ENCODE results near the gene MEOX1.

The MEOX1 gene

GRCh38 chr17:43644081-43644480 lies 17.6 kb downstream of the MEOX1 start:
- Histone ChIP-seq H3K4me2 (ENCODE audit: insufficient read depth, low read length, poor library complexity, severe bottlenecking) (no peak overlapping the region), H2BK15ac (ENCODE audit: low read length) (no peak overlapping the region), H3K18ac (ENCODE audit: low read length) (no peak overlapping the region), H3K36me3 (replicated peaks in 1 of 2; ENCODE audit: control insufficient read depth in 2 of 2, insufficient read depth in 2 of 2, low read length in 2 of 2) (no peaks in the 10 kb centered on the region), H2AK5ac (ENCODE audit: low read depth, low read length) (no peak overlapping the region), H3K4ac (ENCODE audit: low read length) (no peak overlapping the region), H3K4me1 (ENCODE audit: control insufficient read depth in 2 of 2, insufficient read depth in 1 of 2, low read depth in 1 of 2, low read length in 2 of 2) (no peaks in the 10 kb centered on the region), H3K4me3 (ENCODE audit: low read length in 2 of 2) (no peak overlapping the region), H3K27ac (replicated peaks; ENCODE audit: low read length) (no peak overlapping the region), H3K9ac (ENCODE audit: low read depth, low read length, poor library complexity) (no peak overlapping the region), H4K91ac (ENCODE audit: low read depth, low read length, poor library complexity) (no peak overlapping the region), H4K8ac (ENCODE audit: low read depth, low read length) (no peak overlapping the region), H3K27me3 (ENCODE audit: control insufficient read depth in 3 of 3, insufficient read depth in 3 of 3, low read depth in 1 of 3, low read length in 3 of 3) (peaks cover 0 to 15% (median 6%) of the 10 kb centered on the region in 3 experiments), H2AFZ (ENCODE audit: low read length) (no peak overlapping the region), H2BK5ac (ENCODE audit: low read length) (no peak overlapping the region), H3K23ac (ENCODE audit: low read depth, low read length, poor library complexity) (no peak overlapping the region), H3K14ac (ENCODE audit: low read length) (no peak overlapping the region), H3K79me1 (ENCODE audit: low read depth, low read length) (no peaks in the 10 kb centered on the region), H2BK12ac (ENCODE audit: low read length) (no peak overlapping the region), H3K9me3 (replicated peaks in 1 of 2; ENCODE audit: control insufficient read depth in 2 of 2, insufficient read depth in 1 of 2, low read depth in 1 of 2, low read length in 2 of 2) (no peaks in the 10 kb centered on the region), H2BK120ac (ENCODE audit: low read depth, low read length) (no peak overlapping the region)
- DNase-seq (ENCODE audit: low spot score), result no peak
- WGBS, 2 donors (ENCODE audit: extremely low coverage in 2 of 2, insufficient read length in 2 of 2, insufficient replicate concordance in 1 of 2), result no CpG with 5 or more reads among the region's 4 CpGs

DNA sequence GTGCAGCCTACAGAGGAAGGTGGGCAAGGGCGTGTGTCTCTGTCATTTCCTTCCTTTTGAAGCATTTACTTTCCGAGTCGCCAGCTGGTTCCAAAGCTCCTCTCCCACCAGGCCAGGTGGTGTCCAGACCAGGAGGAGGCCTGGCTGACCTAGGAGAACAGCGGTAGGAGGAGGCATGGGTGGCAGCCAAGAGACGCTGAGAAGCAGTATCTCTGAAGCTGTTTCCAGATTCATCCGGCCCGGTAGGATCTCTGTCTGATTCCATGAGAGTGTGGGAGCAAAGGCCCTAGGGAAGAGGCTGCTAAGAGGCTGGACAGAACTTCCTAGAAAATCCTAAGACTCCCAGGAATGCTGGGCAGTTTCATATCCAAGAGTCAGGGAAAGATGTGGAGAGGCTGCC lies 20.3 kb downstream of the MEOX1 start:
- Histone ChIP-seq H3K9me3 (replicated peaks in 1 of 2; ENCODE audit: control insufficient read depth in 2 of 2, insufficient read depth in 1 of 2, low read depth in 1 of 2, low read length in 2 of 2) (no peaks in the 10 kb centered on the region), H3K4me3 (ENCODE audit: low read length in 2 of 2) (no peak overlapping the region), H3K4me1 (ENCODE audit: control insufficient read depth in 2 of 2, insufficient read depth in 1 of 2, low read depth in 1 of 2, low read length in 2 of 2) (no peaks in the 10 kb centered on the region), H4K8ac (ENCODE audit: low read depth, low read length) (no peak overlapping the region), H3K9ac (ENCODE audit: low read depth, low read length, poor library complexity) (no peak overlapping the region), H3K4me2 (ENCODE audit: insufficient read depth, low read length, poor library complexity, severe bottlenecking) (no peak overlapping the region), H2AFZ (ENCODE audit: low read length) (no peak overlapping the region), H3K23ac (ENCODE audit: low read depth, low read length, poor library complexity) (no peak overlapping the region), H3K4ac (ENCODE audit: low read length) (no peak overlapping the region), H3K14ac (ENCODE audit: low read length) (no peak overlapping the region), H2BK15ac (ENCODE audit: low read length) (no peak overlapping the region), H3K36me3 (replicated peaks in 1 of 2; ENCODE audit: control insufficient read depth in 2 of 2, insufficient read depth in 2 of 2, low read length in 2 of 2) (no peaks in the 10 kb centered on the region), H3K27me3 (ENCODE audit: control insufficient read depth in 3 of 3, insufficient read depth in 3 of 3, low read depth in 1 of 3, low read length in 3 of 3) (peaks cover 0 to 13% (median 8%) of the 10 kb centered on the region in 3 experiments), H2BK5ac (ENCODE audit: low read length) (no peak overlapping the region), H3K18ac (ENCODE audit: low read length) (no peak overlapping the region), H3K27ac (replicated peaks; ENCODE audit: low read length) (no peak overlapping the region), H3K79me1 (ENCODE audit: low read depth, low read length) (no peaks in the 10 kb centered on the region), H2AK5ac (ENCODE audit: low read depth, low read length) (no peak overlapping the region), H4K91ac (ENCODE audit: low read depth, low read length, poor library complexity) (no peak overlapping the region), H2BK120ac (ENCODE audit: low read depth, low read length) (no peak overlapping the region), H2BK12ac (ENCODE audit: low read length) (no peak overlapping the region)
- no CpG with 5 or more reads among the region's 7 CpGs for WGBS, 2 donors (ENCODE audit: extremely low coverage in 2 of 2, insufficient read length in 2 of 2, insufficient replicate concordance in 1 of 2)
- DNase-seq (ENCODE audit: low spot score), result no peak

- Histone ChIP-seq H3K18ac (ENCODE audit: low read length) (no peak overlapping the region), H3K4me2 (ENCODE audit: insufficient read depth, low read length, poor library complexity, severe bottlenecking) (no peak overlapping the region), H3K14ac (ENCODE audit: low read length) (no peak overlapping the region), H4K8ac (ENCODE audit: low read depth, low read length) (no peak overlapping the region), H2AFZ (ENCODE audit: low read length) (no peak overlapping the region), H3K4ac (ENCODE audit: low read length) (no peak overlapping the region), H3K4me1 (ENCODE audit: control insufficient read depth in 2 of 2, insufficient read depth in 1 of 2, low read depth in 1 of 2, low read length in 2 of 2) (no peaks in the 10 kb centered on the region), H3K23ac (ENCODE audit: low read depth, low read length, poor library complexity) (no peak overlapping the region), H3K4me3 (ENCODE audit: low read length in 2 of 2) (no peak overlapping the region), H2BK5ac (ENCODE audit: low read length) (no peak overlapping the region), H2BK12ac (ENCODE audit: low read length) (no peak overlapping the region), H2BK15ac (ENCODE audit: low read length) (no peak overlapping the region), H2BK120ac (ENCODE audit: low read depth, low read length) (no peak overlapping the region), H3K27ac (replicated peaks; ENCODE audit: low read length) (no peak overlapping the region), H2AK5ac (ENCODE audit: low read depth, low read length) (no peak overlapping the region), H3K27me3 (ENCODE audit: control insufficient read depth in 3 of 3, insufficient read depth in 3 of 3, low read depth in 1 of 3, low read length in 3 of 3) (peaks cover 0 to 6% (median 6%) of the 10 kb centered on the region in 3 experiments), H3K9ac (ENCODE audit: low read depth, low read length, poor library complexity) (no peak overlapping the region), H3K79me1 (ENCODE audit: low read depth, low read length) (no peaks in the 10 kb centered on the region), H3K36me3 (replicated peaks in 1 of 2; ENCODE audit: control insufficient read depth in 2 of 2, insufficient read depth in 2 of 2, low read length in 2 of 2) (no peaks in the 10 kb centered on the region), H4K91ac (ENCODE audit: low read depth, low read length, poor library complexity) (no peak overlapping the region), H3K9me3 (replicated peaks in 1 of 2; ENCODE audit: control insufficient read depth in 2 of 2, insufficient read depth in 1 of 2, low read depth in 1 of 2, low read length in 2 of 2) (no peaks in the 10 kb centered on the region)
- no CpG with 5 or more reads among the region's 8 CpGs for WGBS, 2 donors (ENCODE audit: extremely low coverage in 2 of 2, insufficient read length in 2 of 2, insufficient replicate concordance in 1 of 2)
- DNase-seq (ENCODE audit: low spot score), result no peak
Measured at GRCh38 chr17:43640491-43641252, 21.1 kb downstream of the MEOX1 start.

- Histone ChIP-seq H3K23ac (ENCODE audit: low read depth, low read length, poor library complexity) (no peak overlapping the region), H3K79me1 (ENCODE audit: low read depth, low read length) (no peaks in the 10 kb centered on the region), H3K4me3 (ENCODE audit: low read length in 2 of 2) (no peak overlapping the region), H2AFZ (ENCODE audit: low read length) (no peak overlapping the region), H3K18ac (ENCODE audit: low read length) (no peak overlapping the region), H3K4ac (ENCODE audit: low read length) (no peak overlapping the region), H3K9me3 (replicated peaks in 1 of 2; ENCODE audit: control insufficient read depth in 2 of 2, insufficient read depth in 1 of 2, low read depth in 1 of 2, low read length in 2 of 2) (no peaks in the 10 kb centered on the region), H2BK120ac (ENCODE audit: low read depth, low read length) (no peak overlapping the region), H3K14ac (ENCODE audit: low read length) (no peak overlapping the region), H3K27ac (replicated peaks; ENCODE audit: low read length) (no peak overlapping the region), H2BK15ac (ENCODE audit: low read length) (no peak overlapping the region), H2BK12ac (ENCODE audit: low read length) (no peak overlapping the region), H3K9ac (ENCODE audit: low read depth, low read length, poor library complexity) (no peak overlapping the region), H3K4me1 (ENCODE audit: control insufficient read depth in 2 of 2, insufficient read depth in 1 of 2, low read depth in 1 of 2, low read length in 2 of 2) (peaks cover 2 to 3% of the 10 kb centered on the region in 2 donors), H2AK5ac (ENCODE audit: low read depth, low read length) (no peak overlapping the region), H3K4me2 (ENCODE audit: insufficient read depth, low read length, poor library complexity, severe bottlenecking) (no peak overlapping the region), H4K91ac (ENCODE audit: low read depth, low read length, poor library complexity) (no peak overlapping the region), H2BK5ac (ENCODE audit: low read length) (no peak overlapping the region), H3K36me3 (replicated peaks in 1 of 2; ENCODE audit: control insufficient read depth in 2 of 2, insufficient read depth in 2 of 2, low read length in 2 of 2) (no peaks in the 10 kb centered on the region), H3K27me3 (ENCODE audit: control insufficient read depth in 3 of 3, insufficient read depth in 3 of 3, low read depth in 1 of 3, low read length in 3 of 3) (peaks cover 0 to 15% (median 0%) of the 10 kb centered on the region in 3 experiments), H4K8ac (ENCODE audit: low read depth, low read length) (no peak overlapping the region)
- WGBS, 2 donors (ENCODE audit: extremely low coverage in 2 of 2, insufficient read length in 2 of 2, insufficient replicate concordance in 1 of 2), result no CpG with 5 or more reads among the region's 13 CpGs
- no peak for DNase-seq (ENCODE audit: low spot score)
Measured at GRCh38 chr17:43637563-43638323, 24.0 kb downstream of the MEOX1 start.

All from neuronal stem cell (in vitro differentiated cells).